Endothelial cell (in vitro differentiated cells): ENCODE data around the gene CYP39A1. TPM values are rescaled to one million over a fixed set of nuclear protein-coding genes. Genes with fewer than 3 reads are reported as not detected.

Experiments used
- DNase-seq: peaks from one replicate; pipeline ENCODE4 v3.0.0; 2021; ENCODE audit warnings: low spot score
- H3K27ac Mint-ChIP-seq: one replicate; pipeline ENCODE4 v1.8.0; 2021; ENCODE audit warnings: mixed read lengths, inconsistent platforms; ENCODE audit not compliant: unreplicated experiment
- H3K27me3 Mint-ChIP-seq: one replicate; pipeline ENCODE4 v1.8.0; 2021; ENCODE audit warnings: mild to moderate bottlenecking, moderate library complexity, mixed read lengths, inconsistent platforms; ENCODE audit not compliant: unreplicated experiment
- H3K36me3 Mint-ChIP-seq: one replicate; pipeline ENCODE4 v1.8.0; 2021; ENCODE audit warnings: mild to moderate bottlenecking, low read depth, mixed read lengths, inconsistent platforms; ENCODE audit not compliant: unreplicated experiment
- H3K4me1 Mint-ChIP-seq: one replicate; pipeline ENCODE4 v1.8.0; 2021; ENCODE audit warnings: mild to moderate bottlenecking, mixed read lengths, inconsistent platforms; ENCODE audit not compliant: unreplicated experiment
- H3K4me3 Mint-ChIP-seq: one replicate; pipeline ENCODE4 v1.8.0; 2021; ENCODE audit warnings: mild to moderate bottlenecking, mixed read lengths, inconsistent platforms; ENCODE audit not compliant: unreplicated experiment
- H3K9me3 Mint-ChIP-seq: one replicate; pipeline ENCODE4 v1.8.0; 2021; ENCODE audit warnings: mixed read lengths, inconsistent platforms; ENCODE audit not compliant: unreplicated experiment
- CTCF ChIP-seq: fragments of 200-600 bp; sonication (generic); IDR thresholded peaks from one replicate; pipeline ENCODE4 v1.5.0; 2021; ENCODE audit warnings: antibody characterized with exemption; ENCODE audit not compliant: unreplicated experiment
- total RNA-seq: library from RNA; stranded (reverse); fragmentation: NEBNext Ultra II Directional; extraction: Animal tissue kit (Norgen Biotek cat#: 25700); gene quantifications from one replicate; pipeline ENCODE4 v1.2.1, GENCODE V29; 2021; ENCODE audit not compliant: unreplicated experiment

CYP39A1 gene
- total RNA-seq, 1 donor from 2014 or later = 2.5 TPM

- no peak for DNase-seq
- Mint-ChIP-seq H3K27ac (no peak overlapping the region), H3K4me1 (peaks cover 2% of the 10 kb centered on the region), H3K9me3 (no peaks in the 10 kb centered on the region), H3K36me3 (no peaks in the 10 kb centered on the region), H3K4me3 (no peak overlapping the region), H3K27me3 (no peaks in the 10 kb centered on the region)
- TF ChIP-seq CTCF = no peak
Measured at GRCh38 chr6:46575530-46575929, 77.1 kb downstream of the CYP39A1 start.

- Mint-ChIP-seq H3K27ac (no peak overlapping the region), H3K9me3 (no peaks in the 10 kb centered on the region), H3K4me1 (peaks cover 2% of the 10 kb centered on the region), H3K27me3 (no peaks in the 10 kb centered on the region), H3K36me3 (no peaks in the 10 kb centered on the region), H3K4me3 (no peak overlapping the region)
- DNase-seq = no peak
- TF ChIP-seq CTCF = no peak
Measured at GRCh38 chr6:46573140-46573539, 79.5 kb downstream of the CYP39A1 start.

- no peak for TF ChIP-seq CTCF
- Mint-ChIP-seq H3K4me3 (no peak overlapping the region), H3K27me3 (no peaks in the 10 kb centered on the region), H3K27ac (no peak overlapping the region), H3K9me3 (no peaks in the 10 kb centered on the region), H3K4me1 (no peaks in the 10 kb centered on the region), H3K36me3 (no peaks in the 10 kb centered on the region)
- no peak for DNase-seq
Measured at GRCh38 chr6:46565531-46565930, 87.1 kb downstream of the CYP39A1 start.

GRCh38 chr6:46563924-46564323, 88.7 kb downstream of the CYP39A1 start:
- no peaks in the 10 kb centered on the region for H3K9me3 Mint-ChIP-seq
- no peaks in the 10 kb centered on the region for H3K4me1 Mint-ChIP-seq
- no peak overlapping the region for H3K4me3 Mint-ChIP-seq
- no peaks in the 10 kb centered on the region for H3K36me3 Mint-ChIP-seq
- TF ChIP-seq CTCF = no peak
- H3K27me3 Mint-ChIP-seq = no peaks in the 10 kb centered on the region
- no peak overlapping the region for H3K27ac Mint-ChIP-seq
- no peak for DNase-seq

GRCh38 chr6:46556053-46556452, 96.6 kb downstream of the CYP39A1 start:
- H3K27me3 Mint-ChIP-seq = no peaks in the 10 kb centered on the region
- H3K9me3 Mint-ChIP-seq = no peaks in the 10 kb centered on the region
- H3K36me3 Mint-ChIP-seq = no peaks in the 10 kb centered on the region
- no peak for TF ChIP-seq CTCF
- peaks cover 11% of the 10 kb centered on the region for H3K4me1 Mint-ChIP-seq
- no peak overlapping the region for H3K27ac Mint-ChIP-seq
- no peak overlapping the region for H3K4me3 Mint-ChIP-seq
- no peak for DNase-seq
